Measurements from ENCODE around the gene GSTO2.
A peak's percentile ranks its signal among the peaks of the same experiment; 100 is the strongest.
"Not testable (repeated sequence)": the region's sequence is repeated elsewhere in the genome, so short reads cannot be mapped to it uniquely, and the experiment has no call there.

GSTO2 gene

DNA sequence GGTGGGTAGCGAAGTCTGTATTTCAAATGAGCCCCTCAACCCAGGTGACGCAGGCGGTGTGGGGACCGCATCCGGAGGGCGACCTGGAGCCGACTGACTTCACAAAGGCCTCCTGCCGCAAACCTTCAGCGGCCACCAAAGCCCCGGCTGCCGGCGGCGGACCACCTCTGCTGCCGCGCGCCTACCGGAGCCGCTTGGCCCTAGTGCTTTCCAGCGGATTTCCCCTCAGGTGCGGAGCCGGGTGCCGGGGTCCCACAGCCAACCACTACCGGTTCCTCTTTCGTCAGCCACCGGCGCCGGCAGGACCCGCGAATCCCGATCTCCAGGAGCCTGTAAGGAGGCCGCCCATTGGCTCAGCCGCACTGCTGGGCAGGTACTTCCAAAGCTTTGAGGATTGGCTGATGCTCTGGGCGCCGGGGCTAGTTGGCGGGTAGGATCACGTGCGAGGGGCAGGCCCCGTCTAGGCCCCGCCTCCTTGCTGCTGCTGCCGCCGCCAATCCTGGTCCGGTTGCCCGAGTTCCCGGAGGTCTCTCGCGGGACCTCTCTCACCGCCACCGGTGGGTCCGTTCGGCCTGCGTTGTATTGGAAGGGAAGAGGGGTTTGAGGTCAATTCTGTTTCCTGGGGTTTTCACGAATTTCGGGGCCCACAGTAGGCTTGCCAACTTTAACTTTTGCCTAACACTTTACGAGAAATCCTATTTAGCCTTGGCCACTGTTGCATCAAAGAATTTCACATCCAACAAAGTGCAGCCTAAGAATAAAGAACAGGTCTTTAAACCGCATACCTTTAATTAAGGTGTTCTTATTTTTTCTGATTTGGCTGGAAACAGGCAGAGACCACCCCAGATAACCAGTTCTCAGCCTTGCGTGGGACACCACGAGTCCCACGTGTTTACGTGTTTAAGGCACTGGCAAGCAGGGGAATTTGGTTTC is at the start of gene GSTO2:
Gene GSTO2 (plus strand): TSS at position 472 of the 933 bp plus-strand sequence. CDS start 5,732 bp downstream, outside the sequence.
- DNase-seq = peak; percentile 88 to 95 (median 93)

DNA sequence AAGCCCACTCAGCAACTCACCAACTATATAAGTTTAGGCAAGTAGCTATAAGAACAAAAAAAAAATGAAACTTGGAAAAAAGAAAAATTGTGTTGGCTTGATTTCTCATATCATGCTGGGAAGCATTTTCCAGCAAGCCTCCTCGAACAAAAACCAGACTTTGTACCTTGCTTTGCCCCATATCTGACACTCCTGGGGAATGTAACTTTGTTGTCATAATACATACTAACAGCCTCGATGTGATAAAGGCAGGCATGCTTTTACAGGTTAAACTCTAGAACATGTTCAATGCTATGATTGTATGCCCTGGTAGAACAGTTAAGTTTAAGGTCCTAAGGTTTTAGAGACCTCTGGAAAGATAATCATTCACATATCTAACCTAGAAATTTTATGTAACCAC is 48.5 kb upstream of the GSTO2 start:
- DNase-seq = no peak

DNA sequence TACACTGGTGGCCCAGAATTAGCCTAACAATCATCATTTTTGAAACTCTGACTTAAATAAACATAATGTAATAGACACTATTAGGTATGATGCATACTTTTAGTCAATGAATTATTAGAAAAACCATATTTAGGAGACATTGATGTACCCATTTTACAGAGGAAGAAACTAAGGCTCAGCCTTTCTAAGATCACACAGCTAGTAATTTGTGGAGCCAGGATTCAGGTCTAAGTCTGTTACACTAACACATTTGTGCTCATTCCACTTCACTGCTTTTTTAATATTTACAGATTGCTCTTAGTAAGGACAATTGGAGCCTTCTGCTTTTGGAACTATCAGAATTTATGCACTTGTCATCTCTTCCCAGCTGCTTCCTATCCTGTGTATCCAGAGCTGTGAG is 45.7 kb upstream of the GSTO2 start:
- no peak for DNase-seq

DNA sequence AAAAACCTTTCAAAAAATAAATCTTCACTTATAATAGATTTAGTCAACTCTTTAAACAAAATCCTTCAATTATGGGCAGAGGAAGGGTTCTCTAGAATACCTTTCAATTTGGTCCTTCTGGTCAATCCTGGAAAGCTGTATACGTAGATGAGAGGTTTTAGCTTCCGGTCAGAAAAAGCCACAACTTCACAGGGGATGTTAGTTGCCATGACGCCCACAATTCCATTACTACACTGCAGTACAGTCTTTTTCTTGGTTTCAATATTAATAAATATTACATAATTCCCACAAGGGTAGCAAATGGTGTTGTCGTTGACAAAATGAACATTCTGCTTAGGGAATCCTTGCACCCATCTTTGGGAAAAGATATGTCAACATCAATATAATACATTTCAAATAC is 38.5 kb upstream of the GSTO2 start:
- no peak for DNase-seq

DNA sequence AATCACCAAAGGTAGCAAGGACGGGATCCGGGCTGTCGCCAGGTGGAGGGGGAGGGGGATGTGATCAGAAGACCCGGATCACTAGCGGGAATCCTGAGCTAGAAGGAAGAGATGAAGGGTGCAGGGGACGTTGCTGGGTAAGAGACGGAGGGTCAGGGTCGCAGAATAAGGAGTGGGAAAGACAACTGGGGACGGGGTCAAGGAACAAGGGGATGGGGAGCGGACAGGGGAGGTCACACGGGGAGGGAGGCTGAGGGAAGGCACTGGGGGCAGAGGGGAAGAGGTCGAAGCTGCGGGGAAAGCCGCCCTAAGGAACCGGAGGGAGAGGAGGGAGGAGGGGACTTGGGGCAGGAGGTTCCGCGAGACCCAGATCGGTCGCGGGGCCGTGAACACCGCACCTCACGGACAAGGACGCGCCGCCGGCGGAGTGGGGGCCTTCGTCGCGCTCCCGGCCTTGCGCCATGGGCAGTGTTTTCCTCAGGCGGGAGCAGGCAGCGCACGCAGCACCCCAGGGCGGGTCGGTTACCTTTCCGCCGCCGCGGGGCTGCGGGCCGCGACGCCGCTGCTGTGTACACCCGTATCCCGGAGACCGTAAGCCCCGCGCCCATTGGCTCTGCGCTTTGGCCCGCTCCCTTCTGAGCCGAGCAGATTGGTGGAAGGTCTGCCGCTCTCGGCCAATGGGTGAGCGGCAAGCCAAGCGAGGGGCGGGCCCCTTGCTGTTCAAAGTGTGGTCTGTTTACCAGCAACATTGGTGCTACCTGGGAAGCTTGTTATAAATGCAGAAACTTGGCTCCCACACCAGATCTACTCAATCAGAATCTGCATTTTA is 37.0 kb upstream of the GSTO2 start, which contains the start of gene CFAP43:
Gene CFAP43 (minus strand): TSS at position 581 of the 829 bp plus-strand sequence. CDS start 118 bp downstream, at position 463.
- peak; percentile 99 for DNase-seq

DNA sequence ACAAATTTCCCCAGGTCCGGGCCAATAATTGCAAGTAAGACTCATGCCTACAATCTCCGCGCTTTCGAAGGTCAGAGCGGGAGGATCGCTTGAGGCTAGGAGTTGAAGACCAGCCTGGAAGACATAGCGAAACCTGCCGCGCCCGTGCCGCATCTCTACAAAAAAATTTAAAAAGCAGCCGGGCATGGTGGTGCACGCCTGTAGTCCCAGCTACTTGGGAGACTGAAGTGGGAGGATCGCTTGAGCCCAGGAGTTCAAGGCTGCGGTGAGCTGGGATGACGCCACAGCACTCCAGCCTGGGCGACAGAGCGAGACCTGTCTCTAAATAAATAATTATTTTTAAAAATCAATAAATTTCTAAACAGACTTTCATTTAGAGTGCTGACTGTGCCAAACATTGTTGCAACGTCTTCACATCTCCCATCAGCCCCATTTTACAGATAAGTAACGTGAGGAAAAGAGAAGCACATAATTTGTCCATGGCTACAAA is 36.3 kb upstream of the GSTO2 start:
- no peak for DNase-seq

DNA sequence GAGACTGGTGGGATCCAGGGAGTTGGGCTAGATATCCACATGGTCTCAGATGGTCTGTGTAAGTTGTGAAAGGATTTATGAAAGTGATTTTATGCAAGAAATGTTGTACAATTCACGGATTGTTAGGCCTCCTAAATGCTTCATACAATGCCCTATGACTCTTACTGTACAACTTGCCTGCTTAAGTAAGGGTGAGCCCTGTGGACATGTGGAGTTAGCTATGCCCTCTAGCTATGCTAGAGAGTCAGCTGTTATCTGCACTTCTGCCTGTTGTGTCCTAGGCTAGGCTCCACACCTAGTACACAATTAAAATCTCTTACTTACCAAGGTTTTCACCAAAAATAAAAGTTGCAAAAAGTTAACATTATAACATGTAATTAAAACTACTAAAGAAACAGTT is 35.2 kb upstream of the GSTO2 start:
- no peak for DNase-seq

DNA sequence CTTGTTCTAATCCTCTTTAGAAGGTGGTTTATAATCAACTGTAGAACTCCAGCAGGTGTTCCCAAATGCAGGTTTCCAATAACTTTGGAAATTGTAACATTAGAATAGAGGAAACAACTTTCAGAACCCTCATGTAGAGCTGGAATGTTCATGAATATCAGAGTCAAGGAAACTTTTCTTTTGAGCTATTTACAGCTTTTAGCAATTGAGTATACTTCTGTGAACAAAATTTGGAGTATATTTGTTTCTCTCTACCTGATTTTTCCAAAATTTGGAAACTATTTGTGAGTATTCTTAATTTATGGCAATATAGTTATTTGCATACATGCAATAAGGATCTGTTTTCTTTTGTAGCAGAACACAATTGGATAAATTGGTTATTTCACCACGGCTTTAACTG is 34.0 kb upstream of the GSTO2 start:
- no peak for DNase-seq

DNA sequence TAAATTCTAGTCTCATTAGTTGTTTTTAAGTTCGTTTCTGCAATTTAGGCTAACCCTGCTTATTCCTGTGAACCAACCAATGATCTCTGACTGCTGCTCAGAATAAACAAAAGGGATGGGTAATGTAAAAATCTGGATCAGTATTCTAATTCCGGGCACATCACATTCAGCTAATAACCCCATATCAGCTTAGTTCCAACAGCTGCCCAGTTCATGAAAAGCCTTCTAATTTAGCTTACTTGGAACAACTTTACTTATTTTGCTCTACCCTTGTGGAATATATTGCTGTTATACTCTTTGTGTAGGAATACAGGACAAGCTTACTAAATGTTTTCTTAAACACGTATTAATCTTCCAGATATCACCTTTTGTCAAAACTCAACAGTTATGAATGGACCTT is 33.2 kb upstream of the GSTO2 start:
- DNase-seq = no peak

DNA sequence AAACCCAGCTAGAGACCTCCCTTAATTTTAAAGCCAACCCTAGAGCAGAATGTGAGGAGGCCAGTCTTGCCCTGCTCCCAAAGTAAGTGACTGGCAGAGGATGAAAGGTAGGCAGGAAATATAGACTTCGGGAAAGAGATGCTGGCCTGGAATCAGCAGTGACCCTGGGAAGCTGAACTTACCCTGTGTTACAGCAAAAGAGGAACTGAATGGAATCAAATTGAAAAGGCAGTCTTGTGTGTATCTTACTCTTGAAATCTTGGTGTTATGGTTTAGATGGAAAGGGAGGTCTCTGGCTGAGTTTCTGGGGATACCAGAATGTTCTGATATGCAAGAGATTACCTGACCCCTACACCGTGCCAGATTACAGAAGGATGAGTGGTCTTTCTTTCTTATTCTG is 28.9 kb upstream of the GSTO2 start:
- DNase-seq = no peak

DNA sequence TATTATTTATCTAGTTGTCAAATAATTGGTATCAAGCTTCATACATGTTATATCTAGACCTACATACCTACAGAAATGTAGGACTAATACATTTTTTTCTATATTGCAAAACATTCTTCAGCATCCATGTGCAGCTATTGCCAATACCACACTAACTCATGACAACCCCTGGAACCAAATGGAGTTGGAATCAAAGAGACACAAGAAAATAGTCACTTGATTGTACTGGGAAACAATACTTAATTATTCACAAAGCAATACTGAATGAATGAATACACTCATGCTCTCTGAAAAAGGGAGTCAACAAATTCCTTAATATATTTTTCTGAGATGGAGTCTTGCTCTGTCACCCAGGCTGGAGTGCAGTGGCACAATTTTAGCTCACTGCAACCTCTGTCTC is 26.4 kb upstream of the GSTO2 start:
- no peak for DNase-seq

DNA sequence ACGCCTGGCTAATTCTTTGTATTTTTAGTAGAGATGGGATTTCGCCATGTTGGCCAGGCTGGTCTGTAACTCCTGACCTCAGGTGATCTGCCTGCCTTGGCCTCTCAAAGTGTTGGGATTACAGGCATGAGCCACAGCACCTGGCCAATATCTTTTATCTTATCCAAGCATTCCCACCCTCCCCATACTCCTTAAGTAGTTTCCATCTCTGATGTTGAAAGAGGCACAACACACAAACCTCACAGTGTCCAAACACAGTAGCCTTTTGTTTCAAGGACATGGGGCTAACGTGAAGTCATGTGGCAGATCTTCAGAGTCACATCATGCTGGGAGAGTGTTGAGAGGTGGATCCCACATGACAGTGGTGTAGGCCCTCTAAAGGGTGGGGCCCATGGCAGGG is 26.0 kb upstream of the GSTO2 start:
- DNase-seq = not testable (repeated sequence)

DNA sequence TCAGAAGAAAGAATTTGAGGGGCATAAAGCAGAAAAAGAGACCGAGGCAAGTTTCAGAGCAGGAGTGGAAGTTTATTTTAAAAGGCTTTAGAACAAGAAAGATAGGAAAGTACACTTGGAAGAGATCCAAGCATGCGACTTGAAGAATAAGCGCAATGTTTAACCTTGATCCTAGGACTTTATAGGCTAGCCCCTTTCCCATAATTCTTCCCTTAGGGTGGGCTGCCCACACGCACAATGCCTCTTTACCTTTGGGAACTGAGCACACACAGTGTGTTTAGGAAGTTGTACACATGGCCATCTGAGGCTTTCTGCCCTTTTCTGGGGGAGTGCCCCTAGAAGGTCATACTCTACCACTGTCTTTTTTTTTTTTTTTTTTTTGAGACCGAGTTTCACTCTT is 25.5 kb upstream of the GSTO2 start:
- no peak for DNase-seq

DNA sequence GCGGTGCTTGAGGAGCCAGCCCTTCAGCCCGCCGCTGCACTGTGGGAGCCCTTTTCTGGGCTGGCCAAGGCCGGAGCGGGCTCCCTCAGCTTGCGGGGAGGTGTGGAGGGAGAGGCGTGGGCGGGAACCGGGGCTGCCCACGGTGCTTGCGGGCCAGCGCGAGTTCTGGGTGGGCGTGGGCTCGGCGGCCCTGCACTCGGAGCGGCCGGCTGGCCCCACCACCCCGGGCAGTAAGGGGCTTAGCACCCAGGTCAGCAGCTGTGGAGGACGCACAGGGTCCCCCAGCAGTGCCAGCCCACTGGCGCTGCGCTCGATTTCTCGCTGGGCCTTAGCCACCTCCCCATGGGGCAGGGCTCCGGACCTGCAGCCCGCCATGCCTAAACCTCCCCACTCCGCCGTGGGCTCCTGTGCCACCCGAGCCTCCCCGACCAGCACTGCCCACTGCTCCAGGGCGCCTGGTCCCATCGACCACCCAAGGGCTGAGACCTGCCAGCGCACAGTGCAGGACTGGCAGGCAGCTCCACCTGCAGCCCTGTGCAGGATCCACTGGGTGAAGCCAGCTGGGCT is 23.8 kb upstream of the GSTO2 start:
- no peak for DNase-seq

DNA sequence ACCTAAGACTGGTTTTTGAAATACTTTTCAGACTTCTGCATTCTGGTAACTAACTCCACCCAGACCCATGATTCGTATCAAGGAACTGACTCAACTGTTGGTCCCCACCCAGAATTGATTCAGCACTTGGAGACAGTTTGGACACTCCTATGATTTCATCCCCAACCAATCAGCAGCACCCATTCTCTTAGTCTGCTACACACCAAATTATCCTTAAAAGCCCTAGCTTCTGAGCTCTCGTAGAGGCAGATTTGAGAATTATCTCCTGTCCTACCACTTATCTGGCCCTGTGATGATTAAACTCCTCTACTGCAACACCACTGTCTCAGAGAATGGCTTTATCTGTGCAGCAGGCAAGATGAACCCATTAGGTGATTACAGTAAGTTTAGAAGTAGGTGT is 22.0 kb upstream of the GSTO2 start:
- no peak for DNase-seq

DNA sequence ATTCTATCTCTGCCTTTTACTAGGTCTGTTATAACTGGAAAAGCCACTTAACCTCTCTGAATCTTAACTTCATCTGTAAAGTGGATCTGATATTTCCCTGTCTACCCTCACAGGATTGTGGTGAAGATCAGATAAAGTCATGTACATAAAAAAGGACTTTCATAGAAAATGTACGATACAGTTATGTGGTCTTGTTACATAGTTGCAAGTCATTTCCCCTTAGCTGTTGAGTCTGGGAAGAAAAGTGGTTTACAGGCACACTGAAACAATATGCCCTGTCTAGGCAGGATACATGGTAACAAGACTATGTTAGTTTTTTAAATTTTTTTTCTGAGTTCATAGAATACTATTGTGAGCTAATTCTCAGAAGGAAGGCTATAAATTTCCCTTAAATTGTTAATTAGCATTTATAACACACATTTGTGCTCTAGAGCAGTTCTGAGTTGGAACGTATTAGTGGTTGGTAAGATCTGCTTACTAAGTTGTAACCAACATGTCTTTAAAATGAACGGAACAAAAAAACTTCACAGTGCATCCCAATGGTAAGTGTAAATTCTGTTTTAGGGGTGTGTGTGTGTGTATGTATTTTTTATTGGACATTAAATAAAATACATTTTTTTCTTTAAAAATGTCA is 21.4 kb upstream of the GSTO2 start:
- no peak for DNase-seq

DNA sequence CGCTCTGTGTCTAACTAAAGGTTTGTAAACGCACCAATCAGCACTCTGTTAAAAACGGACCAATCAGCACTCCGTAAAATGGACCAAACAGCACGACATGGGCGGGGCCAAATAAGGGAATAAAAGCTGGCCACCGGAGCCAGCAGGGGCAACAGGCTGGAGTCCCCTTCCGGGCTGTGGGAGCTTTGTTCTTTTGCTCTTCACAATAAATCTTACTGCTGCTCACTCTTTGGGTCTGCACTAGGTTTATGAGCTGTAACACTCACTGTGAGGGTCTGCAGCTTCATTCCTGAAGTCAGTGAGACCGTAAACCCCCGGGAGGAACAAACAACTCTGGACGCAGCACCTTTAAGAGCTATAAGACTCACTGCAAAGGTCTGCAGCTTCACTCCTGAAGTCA is 20.1 kb upstream of the GSTO2 start:
- DNase-seq = not testable (repeated sequence)

DNA sequence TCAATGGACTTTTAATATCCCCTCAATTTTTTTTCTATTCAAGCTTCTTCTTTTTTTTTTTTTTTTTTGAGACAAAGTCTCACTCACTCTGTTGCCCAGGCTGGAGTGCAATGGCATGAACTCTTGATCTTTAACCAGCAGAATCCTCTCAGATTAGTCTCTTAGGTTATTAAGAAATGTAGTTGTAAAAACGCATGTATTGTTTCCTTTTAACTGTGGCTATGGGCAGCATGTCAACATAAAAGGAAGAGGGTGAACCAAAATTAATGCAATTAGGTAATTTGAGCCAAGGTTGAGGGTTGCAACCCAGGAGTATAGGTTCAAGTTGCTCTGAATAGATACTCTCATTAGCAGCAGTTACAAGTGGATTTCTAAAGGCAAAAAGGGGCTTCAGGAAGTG is 18.6 kb upstream of the GSTO2 start:
- DNase-seq = no peak

DNA sequence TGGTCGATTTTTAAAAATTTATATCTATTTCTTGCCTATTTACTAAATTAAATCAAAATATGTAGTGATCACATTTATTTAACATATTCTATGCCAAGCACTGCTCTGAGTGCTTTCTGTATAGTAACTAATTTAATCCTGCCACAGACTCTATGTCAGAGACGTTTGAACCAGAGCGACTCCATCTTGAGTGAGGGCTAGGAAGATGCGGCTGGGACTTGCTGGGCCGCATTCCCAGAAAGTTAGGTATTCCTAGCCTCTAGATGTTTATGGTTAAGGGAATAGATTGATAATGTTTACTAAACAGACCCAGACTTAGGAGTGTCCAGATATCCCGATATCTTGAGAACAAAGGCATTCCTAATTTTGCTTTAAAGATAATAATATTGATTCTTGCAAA is 17.5 kb upstream of the GSTO2 start:
- no peak for DNase-seq

DNA sequence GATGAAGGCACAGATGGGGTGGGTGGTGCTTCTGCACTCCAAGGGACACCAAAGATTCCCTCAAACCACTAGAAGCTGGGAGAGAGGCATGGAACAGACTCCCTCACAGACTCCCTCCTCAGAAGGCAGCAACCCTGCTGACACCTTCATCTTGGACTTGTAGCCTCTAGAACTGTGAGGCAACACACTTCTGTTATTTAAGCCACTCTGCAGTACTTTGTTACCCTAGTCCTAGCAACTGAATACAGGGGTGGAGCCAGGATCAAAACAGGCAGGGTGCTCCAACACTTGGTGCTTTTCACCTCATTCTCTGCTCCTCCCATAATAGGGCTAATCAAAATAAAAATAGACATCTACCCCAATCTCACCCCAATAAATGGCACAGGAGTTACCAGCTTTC is 16.6 kb upstream of the GSTO2 start:
- DNase-seq = no peak

DNA sequence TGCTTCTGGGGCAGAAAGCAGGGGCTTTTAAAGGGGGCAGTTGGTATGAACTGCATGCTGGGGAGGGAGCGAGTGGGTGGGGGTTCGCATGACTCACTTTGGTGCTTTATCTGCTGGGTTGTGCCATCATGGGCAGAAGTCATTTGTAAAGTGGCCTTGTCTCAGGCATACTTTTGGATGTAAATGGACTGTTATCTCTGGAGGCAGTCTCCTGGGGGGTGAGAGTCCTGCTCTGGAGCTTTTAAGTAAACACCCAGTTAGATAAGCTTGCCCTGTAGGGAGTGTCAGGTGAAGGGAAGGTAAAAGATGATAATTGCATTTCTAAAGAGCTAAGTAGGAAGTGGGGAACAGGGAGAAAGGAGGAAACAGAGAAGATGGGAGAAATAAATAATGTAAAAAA is 15.9 kb upstream of the GSTO2 start:
- no peak for DNase-seq

DNA sequence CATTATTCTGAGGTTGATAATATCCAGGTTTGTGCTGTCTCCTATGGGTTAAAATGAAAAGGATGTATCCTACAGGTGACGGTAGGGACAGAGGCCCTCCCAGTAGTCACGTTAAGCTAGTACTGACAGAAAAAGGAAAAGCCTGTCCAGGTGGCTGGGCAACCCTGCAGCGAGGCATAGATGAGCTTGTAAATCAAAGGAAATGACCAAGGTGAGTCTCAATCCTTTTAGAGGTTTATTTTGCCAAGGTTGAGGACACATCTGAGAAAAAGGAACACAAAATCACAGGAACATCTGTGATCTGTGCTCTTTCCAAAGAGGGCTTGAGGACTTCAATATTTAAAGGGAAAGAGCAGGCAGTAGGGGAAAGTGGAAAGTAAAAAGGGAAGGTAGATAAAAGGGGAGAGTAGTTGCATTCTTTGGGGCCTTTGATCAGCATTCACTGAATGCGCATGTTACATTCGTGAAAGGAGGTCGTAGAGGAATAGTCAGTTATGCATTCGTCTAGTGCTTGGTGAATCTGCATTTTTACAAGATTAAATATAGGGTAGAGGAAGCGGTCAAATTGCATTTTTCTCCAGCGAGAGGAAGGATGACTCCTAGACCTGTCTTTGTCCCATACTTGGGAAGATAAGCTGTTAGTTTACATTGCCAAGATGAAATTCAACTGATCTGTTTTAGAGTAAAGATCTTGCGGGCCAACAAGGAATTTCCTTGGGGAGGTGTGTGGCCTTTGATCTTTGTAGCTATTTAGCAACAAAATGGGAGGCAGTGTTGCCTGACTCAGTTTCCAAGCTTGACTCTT is 15.2 kb upstream of the GSTO2 start:
- no peak for DNase-seq

Data from activated naive CD4-positive, alpha-beta T cell (primary cell).